Activated naive CD4-positive, alpha-beta T cell treated with anti-CD3 and anti-CD28 coated beads, Interleukin-2, amount 50 U/mL, for 72 hours (primary cell): Measurements from ENCODE around the gene CERCAM. TPM values are rescaled to one million over a fixed set of nuclear protein-coding genes. Genes with fewer than 3 reads are reported as not detected.

Experiments used
- ATAC-seq, 2 donors: fragments of 150-1000 bp; cut with Tn5 transposase; 2 replicates each; pipeline ENCODE4 v1.10.0; 2021; ENCODE audit warnings: mild to moderate bottlenecking in 2 of 2, moderate library complexity in 2 of 2
- DNase-seq, 2 donors: peaks; one replicate each; pipeline ENCODE4 v3.0.0; 2021 to 2022; ENCODE audit warnings: low spot score in 2 of 2
- H3K27ac Mint-ChIP-seq, 2 donors: one replicate each; pipeline ENCODE4 v1.8.0; 2022; ENCODE audit warnings: mild to moderate bottlenecking in 2 of 2, mixed read lengths in 2 of 2
- H3K36me3 Mint-ChIP-seq, 2 donors: one replicate each; pipeline ENCODE4 v1.8.0; 2022; ENCODE audit warnings: mixed read lengths in 2 of 2
- H3K9me3 Mint-ChIP-seq, 2 donors: one replicate each; pipeline ENCODE4 v1.8.0; 2022; ENCODE audit warnings: mixed read lengths in 2 of 2
- total RNA-seq, 2 donors: library from RNA; stranded (reverse); gene quantifications; one replicate each; pipeline ENCODE4 v1.2.3, GENCODE V29; 2022

The CERCAM gene
- total RNA-seq, 2 donors from 2014 or later, result 1.2 to 3.2 TPM

GRCh38 chr9:128470560-128470959 is 49.9 kb downstream of the CERCAM start:
- H3K36me3 Mint-ChIP-seq, result peaks cover 14 to 25% of the 10 kb centered on the region in 2 donors
- no peaks in the 10 kb centered on the region for H3K9me3 Mint-ChIP-seq
- ATAC-seq, result peak; percentile 34 to 36
- H3K27ac Mint-ChIP-seq, result peak overlapping the region in 1 of 2 donors; percentile 46
- no peak for DNase-seq

- Mint-ChIP-seq H3K27ac (peak overlapping the region in 1 of 2 donors; percentile 4), H3K9me3 (no peaks in the 10 kb centered on the region), H3K36me3 (peaks cover 17 to 29% of the 10 kb centered on the region in 2 donors)
- DNase-seq (no peak), ATAC-seq (no peak)
These were observed 52.4 kb downstream of the CERCAM start for GRCh38 chr9:128473104-128473503.

DNA sequence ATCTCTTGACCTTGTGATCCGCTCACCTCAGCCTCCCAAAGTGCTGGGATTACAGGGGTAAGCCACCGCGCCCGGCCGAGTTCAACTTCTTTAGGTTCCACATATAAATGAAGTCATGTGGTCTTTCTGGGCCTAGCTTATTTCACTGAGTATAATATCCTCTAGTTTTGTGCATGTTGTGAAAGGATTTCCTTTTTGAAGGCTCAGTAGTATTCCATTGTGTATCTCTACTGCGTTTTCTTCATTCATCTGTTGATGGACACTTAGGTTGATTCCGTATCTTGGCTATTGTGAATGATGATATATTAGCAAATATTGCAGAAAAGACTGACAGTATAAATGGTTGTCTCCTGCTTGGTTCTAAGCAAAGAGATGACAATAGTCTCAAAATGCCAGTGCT is 55.2 kb downstream of the CERCAM start:
- Mint-ChIP-seq H3K9me3 (no peaks in the 10 kb centered on the region), H3K27ac (no peak overlapping the region), H3K36me3 (peaks cover 23 to 24% of the 10 kb centered on the region in 2 donors)
- no peak for DNase-seq
- ATAC-seq, result no peak

- ATAC-seq, result no peak
- Mint-ChIP-seq H3K36me3 (peaks cover 16 to 26% of the 10 kb centered on the region in 2 donors), H3K27ac (no peak overlapping the region), H3K9me3 (no peaks in the 10 kb centered on the region)
- no peak for DNase-seq
These were observed 58.6 kb downstream of the CERCAM start for GRCh38 chr9:128479262-128479661.

- no peak overlapping the region for H3K27ac Mint-ChIP-seq
- H3K36me3 Mint-ChIP-seq, result peaks cover 7 to 18% of the 10 kb centered on the region in 2 donors
- H3K9me3 Mint-ChIP-seq, result no peaks in the 10 kb centered on the region
- no peak for ATAC-seq
- no peak for DNase-seq
These were observed 60.9 kb downstream of the CERCAM start for GRCh38 chr9:128481561-128481960.

- Mint-ChIP-seq H3K27ac (no peak overlapping the region), H3K9me3 (no peaks in the 10 kb centered on the region), H3K36me3 (peaks cover 7 to 18% of the 10 kb centered on the region in 2 donors)
- ATAC-seq, result no peak
- no peak for DNase-seq
These were observed 61.5 kb downstream of the CERCAM start for GRCh38 chr9:128482186-128482585.

DNA sequence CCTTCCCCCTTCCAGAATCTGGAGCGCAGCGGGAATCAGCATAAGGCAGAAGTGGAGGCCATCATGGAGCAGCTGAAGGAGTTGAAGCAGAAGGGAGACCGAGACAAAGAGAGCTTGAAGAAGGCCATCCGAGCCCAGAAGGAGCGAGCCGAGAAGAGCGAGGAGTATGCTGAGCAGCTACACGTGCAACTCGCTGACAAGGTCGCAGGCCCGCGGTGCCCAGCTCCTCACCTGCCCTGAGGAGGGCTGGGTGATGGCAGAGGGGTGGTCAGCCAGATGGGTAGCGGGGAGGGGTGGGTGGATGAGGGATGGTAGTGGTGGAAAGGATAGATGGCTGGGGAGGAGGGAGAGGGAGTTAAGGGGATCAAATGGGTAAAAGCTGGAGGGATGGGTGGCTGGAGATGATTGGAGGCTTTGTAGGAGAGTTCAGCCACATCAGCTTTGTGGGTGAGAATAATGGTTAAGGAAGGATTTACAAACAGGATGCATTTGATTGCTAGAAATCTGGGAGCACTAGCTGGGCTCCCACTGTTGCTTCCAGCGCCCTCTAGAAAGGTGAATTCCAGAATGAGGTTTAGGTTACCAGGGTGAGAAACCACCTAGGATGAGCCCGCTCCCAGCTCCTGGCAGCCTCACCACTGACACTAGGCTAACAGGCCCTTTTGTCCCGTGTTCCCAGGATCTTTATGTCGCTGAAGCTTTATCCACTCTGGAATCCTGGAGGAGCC is 64.2 kb downstream of the CERCAM start:
- peaks cover 7 to 10% of the 10 kb centered on the region in 2 donors for H3K36me3 Mint-ChIP-seq
- no peaks in the 10 kb centered on the region for H3K9me3 Mint-ChIP-seq
- DNase-seq, result no peak
- peak overlapping the region in 1 of 2 donors; percentile 84 for H3K27ac Mint-ChIP-seq
- no peak for ATAC-seq

DNA sequence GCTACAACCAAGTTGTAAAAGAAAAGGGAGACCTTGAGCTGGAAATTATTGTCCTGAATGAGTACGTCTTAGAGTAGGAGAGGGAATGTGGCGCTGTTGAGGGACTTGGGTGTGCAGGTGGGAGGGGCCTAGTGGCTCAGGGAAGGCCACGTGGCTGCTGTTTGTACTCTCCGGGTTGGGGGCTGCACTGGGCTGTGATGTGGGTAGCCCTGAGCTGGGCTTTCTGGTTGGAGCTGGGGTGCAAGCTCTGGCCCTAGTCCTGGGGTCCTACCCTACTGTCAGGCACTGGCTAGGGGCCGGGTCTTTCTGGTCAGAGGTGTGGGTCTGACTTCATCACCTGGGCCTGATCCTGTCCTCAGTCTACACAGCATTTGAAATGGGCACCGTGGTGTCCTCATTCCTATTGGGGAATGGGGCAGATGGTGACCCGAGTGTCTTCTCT is 64.8 kb downstream of the CERCAM start:
- no peaks in the 10 kb centered on the region for H3K9me3 Mint-ChIP-seq
- no peak for DNase-seq
- no peak overlapping the region for H3K27ac Mint-ChIP-seq
- peaks cover 7 to 10% of the 10 kb centered on the region in 2 donors for H3K36me3 Mint-ChIP-seq
- ATAC-seq, result no peak

GRCh38 chr9:128486201-128486600 is 65.5 kb downstream of the CERCAM start:
- ATAC-seq (no peak), DNase-seq (no peak)
- Mint-ChIP-seq H3K9me3 (no peaks in the 10 kb centered on the region), H3K27ac (peak overlapping the region in 1 of 2 donors; percentile 22), H3K36me3 (peaks cover 7 to 10% of the 10 kb centered on the region in 2 donors)

Other genes with a start within 250 kb of the CERCAM start
- 100 to 1,000 TPM in 1 of 2 donors, 10 to 100 TPM in 1; 60.1 to 111 TPM for gene CIZ1, start 229.3 kb upstream of the CERCAM start, total RNA-seq
- 1 to 10 TPM; 1.6 to 5.1 TPM for gene DNM1, start 217.5 kb upstream of the CERCAM start, total RNA-seq
- 10 to 100 TPM; 46.2 to 54.3 TPM for gene GOLGA2, start 144.8 kb upstream of the CERCAM start, total RNA-seq
- 10 to 100 TPM; 15.6 to 16.9 TPM for gene SWI5, start 144.6 kb upstream of the CERCAM start, total RNA-seq
- 10 to 100 TPM; 25.6 to 35.9 TPM for gene TRUB2, start 98.4 kb upstream of the CERCAM start, total RNA-seq
- gene COQ4, start 98.0 kb upstream of the CERCAM start, total RNA-seq, result 10 to 100 TPM; 33.9 to 38.3 TPM
- 10 to 100 TPM in 1 of 2 donors, 1 to 10 TPM in 1; 9.4 to 10.2 TPM for gene SLC27A4, start 80.3 kb upstream of the CERCAM start, total RNA-seq
- 10 to 100 TPM; 36.4 to 77.9 TPM for gene URM1, start 49.5 kb upstream of the CERCAM start, total RNA-seq
- gene ODF2, start 35.1 kb downstream of the CERCAM start, total RNA-seq, result 10 to 100 TPM; 67.9 to 70.7 TPM
- 10 to 100 TPM; 51.4 to 57.0 TPM for gene GLE1, start 83.9 kb downstream of the CERCAM start, total RNA-seq
- gene SPTAN1, start 131.7 kb downstream of the CERCAM start, total RNA-seq, result 100 to 1,000 TPM; 242 to 278 TPM
- 10 to 100 TPM; 22.2 to 27.3 TPM for gene DYNC2I2, start 236.0 kb downstream of the CERCAM start, total RNA-seq